Measurements from ENCODE around the gene OR10H3. TPM values are rescaled to one million over a fixed set of nuclear protein-coding genes. Genes with fewer than 3 reads are reported as not detected.

OR10H3 gene
- total and polyA plus RNA-seq, 2 of the 8 experiments (the other 6 are each of a cell fraction or from before 2014, with no cell fraction given): not detected

DNA sequence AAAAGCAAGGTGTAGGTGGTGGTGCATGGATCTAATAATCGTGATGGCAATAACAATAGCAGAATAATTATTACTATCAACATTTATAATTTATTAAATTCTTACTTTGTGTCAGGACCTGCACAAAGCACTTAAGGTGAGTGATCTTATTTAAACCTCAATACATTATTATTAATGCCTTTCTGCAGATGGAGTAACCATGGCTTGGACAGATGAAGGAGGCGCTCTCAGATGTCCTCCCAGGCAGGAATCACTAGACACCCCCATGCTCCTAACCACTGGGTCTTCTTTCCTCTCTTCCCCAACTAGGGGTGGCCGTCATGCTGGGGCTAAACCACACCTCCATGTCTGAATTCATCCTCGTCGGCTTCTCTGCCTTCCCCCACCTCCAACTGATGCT is 10.1 kb upstream of the OR10H3 start, which contains the start of gene OR10H2 (continued):
- TF ChIP-seq, protein P1, sequence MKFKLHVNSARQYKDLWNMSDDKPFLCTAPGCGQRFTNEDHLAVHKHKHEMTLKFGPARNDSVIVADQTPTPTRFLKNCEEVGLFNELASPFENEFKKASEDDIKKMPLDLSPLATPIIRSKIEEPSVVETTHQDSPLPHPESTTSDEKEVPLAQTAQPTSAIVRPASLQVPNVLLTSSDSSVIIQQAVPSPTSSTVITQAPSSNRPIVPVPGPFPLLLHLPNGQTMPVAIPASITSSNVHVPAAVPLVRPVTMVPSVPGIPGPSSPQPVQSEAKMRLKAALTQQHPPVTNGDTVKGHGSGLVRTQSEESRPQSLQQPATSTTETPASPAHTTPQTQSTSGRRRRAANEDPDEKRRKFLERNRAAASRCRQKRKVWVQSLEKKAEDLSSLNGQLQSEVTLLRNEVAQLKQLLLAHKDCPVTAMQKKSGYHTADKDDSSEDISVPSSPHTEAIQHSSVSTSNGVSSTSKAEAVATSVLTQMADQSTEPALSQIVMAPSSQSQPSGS (IDR thresholded peaks at IDR 0.05; ENCODE audit: low read length): no peak
- TF ChIP-seq EP300 (IDR thresholded peaks at IDR 0.05; ENCODE audit: borderline replicate concordance in 1 of 2, low read depth in 2 of 2, low read length in 2 of 2): no peak
- TF ChIP-seq HDAC2 (IDR thresholded peaks at IDR 0.05; ENCODE audit: borderline replicate concordance in 1 of 2, low read depth in 2 of 2, low read length in 2 of 2): no peak
- TF ChIP-seq RNF2 (IDR thresholded peaks at IDR 0.05; ENCODE audit: borderline replicate concordance, low read depth, low read length, missing control alignments, poor library complexity, severe bottlenecking): no peak
